Measurements from ENCODE around the gene FBXO38.

FBXO38 gene

GRCh38 chr5:148382961-148383360 lies 797 bp upstream of the FBXO38 start:
- in situ Hi-C loops (cut with HindIII; ENCODE audit: low pct_ligation_motif_present, low pct_unique_long_range_greater_than_20kb, low sequenced_read_pairs) = no loop called here
- no peak for DNase-seq

GRCh38 chr5:148384380-148384737 lies 601 bp downstream of the FBXO38 start:
- in situ Hi-C loops (cut with HindIII; ENCODE audit: low pct_ligation_motif_present, low pct_unique_long_range_greater_than_20kb, low sequenced_read_pairs) = no loop called here
- peak; percentile 19 for DNase-seq

GRCh38 chr5:148385094-148385493 lies 1.3 kb downstream of the FBXO38 start:
- in situ Hi-C loops (cut with HindIII; ENCODE audit: low pct_ligation_motif_present, low pct_unique_long_range_greater_than_20kb, low sequenced_read_pairs) = no loop called here
- no peak for DNase-seq

GRCh38 chr5:148386041-148386440 lies 2.3 kb downstream of the FBXO38 start:
- in situ Hi-C loops (cut with HindIII; ENCODE audit: low pct_ligation_motif_present, low pct_unique_long_range_greater_than_20kb, low sequenced_read_pairs) = no loop called here
- no peak for DNase-seq

GRCh38 chr5:148387325-148387724 lies 3.6 kb downstream of the FBXO38 start:
- DNase-seq = no peak
- in situ Hi-C loops (cut with HindIII; ENCODE audit: low pct_ligation_motif_present, low pct_unique_long_range_greater_than_20kb, low sequenced_read_pairs) = no loop called here

- in situ Hi-C loops (cut with HindIII; ENCODE audit: low pct_ligation_motif_present, low pct_unique_long_range_greater_than_20kb, low sequenced_read_pairs) = no loop called here
- no peak for DNase-seq
Measured at GRCh38 chr5:148388696-148389095, 4.9 kb downstream of the FBXO38 start.

- in situ Hi-C loops (cut with HindIII; ENCODE audit: low pct_ligation_motif_present, low pct_unique_long_range_greater_than_20kb, low sequenced_read_pairs) = no loop called here
Measured at GRCh38 chr5:148390914-148391313, 7.2 kb downstream of the FBXO38 start.

GRCh38 chr5:148391422-148391821 lies 7.7 kb downstream of the FBXO38 start:
- no peak for DNase-seq
- in situ Hi-C loops (cut with HindIII; ENCODE audit: low pct_ligation_motif_present, low pct_unique_long_range_greater_than_20kb, low sequenced_read_pairs) = no loop called here

More at GRCh38 chr5:148390914-148391313, 7.2 kb downstream of the FBXO38 start:
- DNase-seq = no peak

GRCh38 chr5:148393390-148393741 lies 9.6 kb downstream of the FBXO38 start:
- no peak for DNase-seq
- in situ Hi-C loops (cut with HindIII; ENCODE audit: low pct_ligation_motif_present, low pct_unique_long_range_greater_than_20kb, low sequenced_read_pairs) = no loop called here

- in situ Hi-C loops (cut with HindIII; ENCODE audit: low pct_ligation_motif_present, low pct_unique_long_range_greater_than_20kb, low sequenced_read_pairs) = no loop called here
- no peak for DNase-seq
Measured at GRCh38 chr5:148394587-148395019, 10.8 kb downstream of the FBXO38 start.

GRCh38 chr5:148395031-148395430 lies 11.3 kb downstream of the FBXO38 start:
- in situ Hi-C loops (cut with HindIII; ENCODE audit: low pct_ligation_motif_present, low pct_unique_long_range_greater_than_20kb, low sequenced_read_pairs) = no loop called here
- no peak for DNase-seq

GRCh38 chr5:148397968-148398595 lies 14.3 kb downstream of the FBXO38 start:
- in situ Hi-C loops (cut with HindIII; ENCODE audit: low pct_ligation_motif_present, low pct_unique_long_range_greater_than_20kb, low sequenced_read_pairs) = no loop called here
- no peak for DNase-seq

GRCh38 chr5:148398698-148399121 lies 15.0 kb downstream of the FBXO38 start:
- DNase-seq = no peak
- in situ Hi-C loops (cut with HindIII; ENCODE audit: low pct_ligation_motif_present, low pct_unique_long_range_greater_than_20kb, low sequenced_read_pairs) = no loop called here

GRCh38 chr5:148401604-148402003 lies 17.8 kb downstream of the FBXO38 start:
- in situ Hi-C loops (cut with HindIII; ENCODE audit: low pct_ligation_motif_present, low pct_unique_long_range_greater_than_20kb, low sequenced_read_pairs) = no loop called here
- DNase-seq = no peak

- DNase-seq = no peak
Measured at GRCh38 chr5:148403344-148403743, 19.6 kb downstream of the FBXO38 start.

GRCh38 chr5:148406406-148406805 lies 22.6 kb downstream of the FBXO38 start:
- in situ Hi-C loops (cut with HindIII; ENCODE audit: low pct_ligation_motif_present, low pct_unique_long_range_greater_than_20kb, low sequenced_read_pairs) = no loop called here
- DNase-seq = no peak

More at GRCh38 chr5:148403344-148403743, 19.6 kb downstream of the FBXO38 start:
- in situ Hi-C loops (cut with HindIII; ENCODE audit: low pct_ligation_motif_present, low pct_unique_long_range_greater_than_20kb, low sequenced_read_pairs) = no loop called here

GRCh38 chr5:148408092-148408491 lies 24.3 kb downstream of the FBXO38 start:
- in situ Hi-C loops (cut with HindIII; ENCODE audit: low pct_ligation_motif_present, low pct_unique_long_range_greater_than_20kb, low sequenced_read_pairs) = no loop called here
- DNase-seq = no peak

- no peak for DNase-seq
- in situ Hi-C loops (cut with HindIII; ENCODE audit: low pct_ligation_motif_present, low pct_unique_long_range_greater_than_20kb, low sequenced_read_pairs) = no loop called here
Measured at GRCh38 chr5:148412124-148412523, 28.4 kb downstream of the FBXO38 start.

- no peak for DNase-seq
- in situ Hi-C loops (cut with HindIII; ENCODE audit: low pct_ligation_motif_present, low pct_unique_long_range_greater_than_20kb, low sequenced_read_pairs) = no loop called here
Measured at GRCh38 chr5:148414833-148415232, 31.1 kb downstream of the FBXO38 start.

- no peak for DNase-seq
- in situ Hi-C loops (cut with HindIII; ENCODE audit: low pct_ligation_motif_present, low pct_unique_long_range_greater_than_20kb, low sequenced_read_pairs) = no loop called here
Measured at GRCh38 chr5:148416416-148416815, 32.7 kb downstream of the FBXO38 start.

GRCh38 chr5:148416921-148417320 lies 33.2 kb downstream of the FBXO38 start:
- in situ Hi-C loops (cut with HindIII; ENCODE audit: low pct_ligation_motif_present, low pct_unique_long_range_greater_than_20kb, low sequenced_read_pairs) = no loop called here
- DNase-seq = no peak

All from ACHN (cell line).